ENCODE data around the gene BCLAF1.

The BCLAF1 gene

DNA sequence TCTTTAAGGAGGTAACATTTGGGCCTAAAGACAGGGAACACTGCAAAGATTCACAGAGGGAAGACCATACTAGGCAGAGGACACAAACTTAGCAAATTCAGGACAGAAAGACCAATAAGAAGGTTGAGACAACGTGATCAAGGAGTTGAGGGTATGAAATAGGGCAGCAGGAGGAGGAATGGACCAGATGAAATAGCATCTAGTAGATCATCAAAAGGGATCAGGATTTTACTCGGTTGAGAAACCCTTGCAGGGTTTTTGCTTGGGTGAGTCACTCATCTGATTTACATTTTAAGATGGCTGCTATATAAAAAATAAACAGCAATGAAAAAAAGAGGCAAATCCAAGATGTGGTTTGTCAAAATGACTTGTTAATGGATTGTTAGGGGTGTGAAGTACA is 4.7 kb downstream of the BCLAF1 start:
- H3K27ac ChIP-seq (replicated peaks) = no peak overlapping the region
- DNase-seq (ENCODE audit: low read depth in 1 of 2, low spot score in 1 of 2) = no peak
- TF ChIP-seq REST (IDR thresholded peaks at IDR 0.05; ENCODE audit: insufficient replicate concordance, low read depth) (no peak), SPI1 (IDR thresholded peaks at IDR 0.05; ENCODE audit: borderline replicate concordance, low read depth) (no peak), GABPA (IDR thresholded peaks at IDR 0.05; ENCODE audit: low read depth) (no peak), CTCF (IDR thresholded peaks at IDR 0.05; ENCODE audit: insufficient read depth, low read length) (no peak), POLR2AphosphoS5 (IDR thresholded peaks at IDR 0.05; ENCODE audit: low read depth) (no peak)
- H3K4me3 ChIP-seq (replicated peaks; ENCODE audit: insufficient read depth, low read length) = peak overlapping the region; percentile 7
- H3K27me3 ChIP-seq (ENCODE audit: insufficient read depth, poor library complexity, severe bottlenecking) = no peaks in the 10 kb centered on the region

DNA sequence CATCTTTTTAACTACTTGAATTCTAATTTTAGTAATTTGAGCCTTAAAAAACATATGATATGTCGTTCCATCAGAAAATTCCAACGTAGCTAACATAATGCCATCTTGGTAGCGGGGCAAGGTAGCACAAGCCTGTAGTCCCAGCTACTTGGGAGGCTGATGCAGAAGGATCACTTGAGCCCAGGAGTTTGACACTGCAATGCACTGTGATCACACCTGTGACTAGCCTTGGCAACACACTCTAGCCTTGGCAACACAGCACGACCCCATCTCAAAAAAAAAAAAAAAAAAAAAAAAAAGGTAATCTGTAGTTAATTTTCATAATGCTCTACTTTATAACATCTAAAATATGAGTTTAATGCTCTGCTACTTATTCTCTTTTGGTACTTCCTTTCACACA is 6.7 kb downstream of the BCLAF1 start:
- H3K4me3 ChIP-seq (replicated peaks; ENCODE audit: insufficient read depth, low read length) = no peak overlapping the region
- TF ChIP-seq GABPA (IDR thresholded peaks at IDR 0.05; ENCODE audit: low read depth) (no peak), REST (IDR thresholded peaks at IDR 0.05; ENCODE audit: insufficient replicate concordance, low read depth) (no peak)
- DNase-seq (ENCODE audit: low read depth in 1 of 2, low spot score in 1 of 2) = no peak
- H3K27me3 ChIP-seq (ENCODE audit: insufficient read depth, poor library complexity, severe bottlenecking) = no peaks in the 10 kb centered on the region
- no peak overlapping the region for H3K27ac ChIP-seq (replicated peaks)

- Histone ChIP-seq H3K27ac (replicated peaks) (no peak overlapping the region), H3K4me3 (replicated peaks; ENCODE audit: insufficient read depth, low read length) (no peak overlapping the region)
Measured at GRCh38 chr6:136280032-136280609, 9.5 kb downstream of the BCLAF1 start.

More at GRCh38 chr6:136280032-136280609, 9.5 kb downstream of the BCLAF1 start:
- no peak for TF ChIP-seq CTCF (IDR thresholded peaks at IDR 0.05; ENCODE audit: insufficient read depth, low read length)
- no peak for TF ChIP-seq REST (IDR thresholded peaks at IDR 0.05; ENCODE audit: insufficient replicate concordance, low read depth)
- TF ChIP-seq SPI1 (IDR thresholded peaks at IDR 0.05; ENCODE audit: borderline replicate concordance, low read depth) = no peak
- TF ChIP-seq GABPA (IDR thresholded peaks at IDR 0.05; ENCODE audit: low read depth) = no peak
- no peaks in the 10 kb centered on the region for H3K27me3 ChIP-seq (ENCODE audit: insufficient read depth, poor library complexity, severe bottlenecking)
- DNase-seq (ENCODE audit: low read depth in 1 of 2, low spot score in 1 of 2) = no peak

Measured in HL-60 (cell line).